Heart right ventricle (tissue), 16 donors: ENCODE results near the gene MEGF11. TPM values are rescaled to one million over a fixed set of nuclear protein-coding genes. Genes with fewer than 3 reads are reported as not detected.

Source experiments
- ATAC-seq, 8 donors: fragments of 200-7000 bp; cut with Tn5 transposase; one replicate each; pipeline ENCODE4 v1.9.1; 2020; ENCODE audit warnings: mild to moderate bottlenecking in 8 of 8, moderate library complexity in 8 of 8, moderate number of reproducible peaks in 1 of 8
- DNase-seq, 2 donors: peaks; one replicate each; pipeline ENCODE4 v3.0.0-alpha.2; 2020
- H3K27ac ChIP-seq, 10 donors: fragments of 200-600 bp; sonication (generic) in 2 of 10; one replicate each; pipeline versions ENCODE4 v1.5.0 to v1.8.0; 2020 to 2022; ENCODE audit warnings: mild to moderate bottlenecking in 3 of 10
- H3K27me3 ChIP-seq, 7 donors: fragments of 200-600 bp; one replicate each; pipeline ENCODE4 v1.8.0; 2021 to 2022; ENCODE audit warnings: mild to moderate bottlenecking in 2 of 7
- H3K36me3 ChIP-seq, 9 donors: fragments of 200-600 bp; sonication (generic) in 1 of 9; one replicate each; pipeline versions ENCODE4 v1.5.0 to v1.8.0; 2020 to 2022; ENCODE audit warnings: mild to moderate bottlenecking in 2 of 9
- H3K4me1 ChIP-seq, 9 donors: fragments of 200-600 bp; sonication (generic) in 1 of 9; one replicate each; pipeline versions ENCODE4 v1.5.0 to v1.8.0; 2020 to 2022; ENCODE audit warnings: mild to moderate bottlenecking in 4 of 9
- H3K4me3 ChIP-seq, 10 donors: fragments of 200-600 bp; sonication (generic) in 2 of 10; one replicate each; pipeline versions ENCODE4 v1.5.0 to v1.8.0; 2020 to 2022; ENCODE audit warnings: mild to moderate bottlenecking in 7 of 10, moderate library complexity in 2 of 10
- H3K9me3 ChIP-seq, 11 donors: fragments of 200-600 bp in 10 of 11; sonication (generic) in 2 of 11; one replicate each; pipeline versions ENCODE4 v1.5.0 to v1.8.0; 2013 to 2022; ENCODE audit warnings: mild to moderate bottlenecking in 2 of 11, control low read depth in 1 of 11, moderate library complexity in 1 of 11
- WGBS, 2 donors: extraction: QIAGEN DNeasy Blood & Tissue Kit; methylation state at CpG; one replicate each; pipeline ENCODE4 v1.1.7; 2013; ENCODE audit warnings: inconsistent platforms in 1 of 2; 5-methylcytosine and 5-hydroxymethylcytosine counted together
- intact Hi-C, 10 donors: fragments of 100-400 bp; cut with DNase I; formaldehyde crosslinking; loops; one replicate each; pipeline versions ENCODE4 v1.11.1 to v1.14.2; 2022
- polyA plus RNA-seq, 2 donors: library from polyadenylated mRNA; stranded (reverse); fragments of 200-250 nt; gene quantifications; one replicate each; pipeline ENCODE4 v1.2.3, GENCODE V29; 2013
- total RNA-seq, 10 donors: library from RNA; stranded (reverse); fragmentation: NEBNext Ultra II Directional in 3 of 10; extraction: Animal tissue kit (Norgen Biotek cat#: 25700) in 3 of 10; gene quantifications; one replicate each; pipeline versions ENCODE4 v1.2.1 to v1.2.4, GENCODE V29; 2021 to 2023
- TF ChIP-seq, protein P1 (sequence below), 9 donors: fragments of 200-600 bp; sonication (generic) in 2 of 9; IDR thresholded peaks; one replicate each; pipeline versions ENCODE4 v1.5.0 to v1.8.0; 2021 to 2022; ENCODE audit warnings: antibody characterized with exemption in 9 of 9, mild to moderate bottlenecking in 5 of 9, moderate library complexity in 1 of 9
- donor health status: Arrhythmogenic right ventricular cardiomyopathy.
- donor health status: ischemic (EF 13 %, LVEDD 7.1; RV severe dilation, severe dysfunction).
- donor health status: healthy with polysubstance abuse.
- donor health status: DM: no; HTN: yes; CAD: no.
- donor health status: DM: no; HTN: no; CAD: no.
- donor health status: ischemic (EF 25% LVEDD 6.9; RV normal size, moderate dysfunction).
- donor health status: ischemic (EF 25% LVEDD 5.7; RV mildly dilated, moderate dysfunction).
- donor health status: healthy.
- donor health status: DM: yes; HTN: yes; CAD: no.
- donor health status: Ischemic cardiomyopathy.
- donor health status: ischemic (EF 35%, LVEDD 5.7; RV mildly dilated, moderate dysfunction).
- donor health status: nonischemic (EF 11% LVEDD 7.7; RV severe dilation, severe dysfunction).
- donor health status: DM: yes; HTN: yes; CAD: no.
- donor health status: PGD.
- donor health status: ischemic (EF 29% LVEDD 5.4; RV normal size, mild dysfunction).
- donor health status: nonischemic (EF 23%, LVEDD 6.1; RV moderate dilation, normal function).

MEGF11 gene
- total and polyA plus RNA-seq, 12 donors: 0.03 TPM; not detected in 11

DNA sequence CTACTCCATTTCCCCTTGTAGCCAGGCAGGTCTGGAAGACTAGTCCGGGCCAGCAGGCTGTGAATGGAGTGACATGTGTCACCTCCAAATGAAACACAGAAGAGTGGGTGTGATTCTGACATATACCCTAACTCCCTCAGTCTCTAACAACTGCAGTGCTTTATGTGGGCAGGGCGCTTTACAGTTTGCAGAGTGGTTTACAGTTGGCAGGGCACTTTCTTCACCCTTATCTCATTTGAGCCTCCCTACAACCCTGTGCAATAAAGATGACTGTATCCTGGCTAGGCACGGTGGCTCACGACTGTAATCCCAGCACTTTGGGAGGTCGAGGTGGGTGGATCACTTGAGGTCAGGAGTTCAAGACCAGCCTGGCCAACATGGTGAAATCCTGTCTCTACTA, 208.0 kb downstream of the MEGF11 start:
- no peak for DNase-seq
- H3K9me3 ChIP-seq: peaks cover 0 to 6% (median 0%) of the 10 kb centered on the region in 11 donors
- ATAC-seq: no peak
- H3K36me3 ChIP-seq: no peaks in the 10 kb centered on the region
- H3K4me1 ChIP-seq: no peaks in the 10 kb centered on the region
- TF ChIP-seq, protein P1, sequence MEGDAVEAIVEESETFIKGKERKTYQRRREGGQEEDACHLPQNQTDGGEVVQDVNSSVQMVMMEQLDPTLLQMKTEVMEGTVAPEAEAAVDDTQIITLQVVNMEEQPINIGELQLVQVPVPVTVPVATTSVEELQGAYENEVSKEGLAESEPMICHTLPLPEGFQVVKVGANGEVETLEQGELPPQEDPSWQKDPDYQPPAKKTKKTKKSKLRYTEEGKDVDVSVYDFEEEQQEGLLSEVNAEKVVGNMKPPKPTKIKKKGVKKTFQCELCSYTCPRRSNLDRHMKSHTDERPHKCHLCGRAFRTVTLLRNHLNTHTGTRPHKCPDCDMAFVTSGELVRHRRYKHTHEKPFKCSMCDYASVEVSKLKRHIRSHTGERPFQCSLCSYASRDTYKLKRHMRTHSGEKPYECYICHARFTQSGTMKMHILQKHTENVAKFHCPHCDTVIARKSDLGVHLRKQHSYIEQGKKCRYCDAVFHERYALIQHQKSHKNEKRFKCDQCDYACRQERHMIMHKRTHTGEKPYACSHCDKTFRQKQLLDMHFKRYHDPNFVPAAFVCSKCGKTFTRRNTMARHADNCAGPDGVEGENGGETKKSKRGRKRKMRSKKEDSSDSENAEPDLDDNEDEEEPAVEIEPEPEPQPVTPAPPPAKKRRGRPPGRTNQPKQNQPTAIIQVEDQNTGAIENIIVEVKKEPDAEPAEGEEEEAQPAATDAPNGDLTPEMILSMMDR (IDR thresholded peaks at IDR 0.05): no peak
- 77 to 86% methylated on average over 5 of the region's 5 CpGs for WGBS, 2 donors
- H3K4me3 ChIP-seq: no peak overlapping the region
- H3K27ac ChIP-seq: no peak overlapping the region
- H3K27me3 ChIP-seq: peaks cover 0 to 35% (median 15%) of the 10 kb centered on the region in 7 donors
- intact Hi-C loops: loop anchor here in 1 of 10 donors (10.0 kb wide), 1 partner anchor 109 kb away; no protein-coding TSS in a partner anchor

GRCh38 chr15:66044837-66045236, 208.7 kb downstream of the MEGF11 start:
- Histone ChIP-seq H3K36me3 (no peaks in the 10 kb centered on the region), H3K4me3 (no peak overlapping the region), H3K27me3 (peaks cover 0 to 34% (median 19%) of the 10 kb centered on the region in 7 donors), H3K27ac (no peak overlapping the region), H3K4me1 (no peaks in the 10 kb centered on the region), H3K9me3 (peaks cover 0 to 6% (median 0%) of the 10 kb centered on the region in 11 donors)
- ATAC-seq (no peak), DNase-seq (no peak)
- WGBS, 2 donors: 77 to 88% methylated on average over 3 of the region's 3 CpGs
- intact Hi-C loops: loop anchor here in 1 of 10 donors (10.0 kb wide), 1 partner anchor 110 kb away; no protein-coding TSS in a partner anchor
- TF ChIP-seq, protein P1 (IDR thresholded peaks at IDR 0.05): no peak

DNA sequence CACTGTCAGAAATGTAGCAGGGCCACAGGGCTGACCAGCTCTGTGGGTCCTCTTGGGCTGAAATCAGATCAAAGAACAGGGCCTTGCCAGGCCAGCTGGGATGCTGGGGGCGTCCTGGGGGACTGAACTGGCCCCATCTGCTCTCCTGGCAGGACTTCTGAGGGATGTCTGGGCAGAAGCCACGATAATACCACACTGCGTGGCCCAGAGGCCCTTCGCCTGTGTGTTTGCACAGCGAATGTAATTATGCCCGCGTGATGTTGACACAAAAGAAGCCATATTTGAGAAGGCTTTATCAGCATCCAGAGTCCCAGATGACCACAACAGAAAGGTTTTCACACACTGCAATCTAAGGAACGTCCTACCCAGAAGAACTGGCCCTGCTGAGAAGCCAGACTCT, 210.3 kb downstream of the MEGF11 start:
- no peak overlapping the region for H3K27ac ChIP-seq
- intact Hi-C loops: loop anchor here in 1 of 10 donors (10.0 kb wide), 1 partner anchor 112 kb away; no protein-coding TSS in a partner anchor
- DNase-seq (no peak), ATAC-seq (no peak)
- H3K9me3 ChIP-seq: peaks cover 0 to 6% (median 0%) of the 10 kb centered on the region in 11 donors
- H3K4me1 ChIP-seq: peaks cover 0 to 5% (median 0%) of the 10 kb centered on the region in 9 donors
- H3K27me3 ChIP-seq: peaks cover 0 to 46% (median 27%) of the 10 kb centered on the region in 7 donors
- H3K36me3 ChIP-seq: no peaks in the 10 kb centered on the region
- H3K4me3 ChIP-seq: no peak overlapping the region
- 65 to 67% methylated on average over 8 of the region's 8 CpGs for WGBS, 2 donors
- TF ChIP-seq, protein P1 (IDR thresholded peaks at IDR 0.05): no peak

GRCh38 chr15:66042624-66043023, 210.9 kb downstream of the MEGF11 start:
- TF ChIP-seq, protein P1 (IDR thresholded peaks at IDR 0.05): no peak
- no peak overlapping the region for H3K27ac ChIP-seq
- peaks cover 0 to 53% (median 33%) of the 10 kb centered on the region in 7 donors for H3K27me3 ChIP-seq
- intact Hi-C loops: loop anchor here in 1 of 10 donors (10.0 kb wide), 1 partner anchor 112 kb away; no protein-coding TSS in a partner anchor
- peaks cover 0 to 5% (median 0%) of the 10 kb centered on the region in 9 donors for H3K4me1 ChIP-seq
- DNase-seq (no peak), ATAC-seq (no peak)
- H3K4me3 ChIP-seq: no peak overlapping the region
- peaks cover 0 to 6% (median 0%) of the 10 kb centered on the region in 11 donors for H3K9me3 ChIP-seq
- H3K36me3 ChIP-seq: no peaks in the 10 kb centered on the region
- WGBS, 2 donors: 59 to 88% methylated on average over 5 of the region's 5 CpGs
